Measurements from ENCODE around the gene PSME2. TPM values are rescaled to one million over a fixed set of nuclear protein-coding genes. Genes with fewer than 3 reads are reported as not detected.

The PSME2 gene
- total RNA-seq, 1 donor from 2014 or later: 110 TPM

DNA sequence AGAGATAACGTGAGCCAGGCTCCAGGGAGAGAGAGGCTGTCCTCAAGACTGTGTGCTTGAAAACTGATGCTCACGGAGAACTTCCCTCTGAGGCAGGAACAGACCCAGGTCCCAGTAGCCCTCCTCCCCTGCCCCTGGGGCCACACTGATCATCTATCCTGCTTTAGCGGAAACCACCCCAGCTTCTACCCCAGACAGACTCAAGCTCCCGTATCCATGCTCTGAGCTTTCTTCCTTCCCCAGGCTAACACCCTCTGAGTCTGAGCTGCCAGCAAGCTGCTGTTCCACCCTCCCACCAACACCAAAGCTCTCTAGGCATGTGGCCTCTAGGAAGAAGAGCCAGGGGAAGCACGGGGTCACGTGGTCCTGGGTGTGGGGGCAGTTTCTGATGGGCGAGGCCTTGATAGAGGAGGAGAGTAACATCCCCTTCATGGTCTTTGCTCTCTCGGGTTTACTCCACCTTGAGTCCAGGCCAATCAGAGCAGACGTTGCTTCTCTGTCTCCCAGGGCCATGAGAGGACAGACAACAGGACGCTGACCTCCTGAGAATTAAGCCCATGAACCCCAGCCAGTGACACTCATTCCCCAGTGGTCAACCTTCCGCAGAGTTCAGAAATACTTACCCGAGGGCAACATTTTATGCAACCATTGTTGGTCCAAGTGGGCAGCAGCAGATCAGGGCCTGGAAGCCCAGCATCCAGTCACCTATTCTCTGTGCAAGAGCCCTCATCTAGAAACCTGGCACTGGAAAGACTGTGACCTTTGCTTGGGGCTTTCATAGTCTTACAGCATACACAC, 50.9 kb downstream of the PSME2 start:
- H3K27me3 ChIP-seq (ENCODE audit: control insufficient read depth, insufficient read depth, low read length): no peaks in the 10 kb centered on the region
- TF ChIP-seq, protein P1, sequence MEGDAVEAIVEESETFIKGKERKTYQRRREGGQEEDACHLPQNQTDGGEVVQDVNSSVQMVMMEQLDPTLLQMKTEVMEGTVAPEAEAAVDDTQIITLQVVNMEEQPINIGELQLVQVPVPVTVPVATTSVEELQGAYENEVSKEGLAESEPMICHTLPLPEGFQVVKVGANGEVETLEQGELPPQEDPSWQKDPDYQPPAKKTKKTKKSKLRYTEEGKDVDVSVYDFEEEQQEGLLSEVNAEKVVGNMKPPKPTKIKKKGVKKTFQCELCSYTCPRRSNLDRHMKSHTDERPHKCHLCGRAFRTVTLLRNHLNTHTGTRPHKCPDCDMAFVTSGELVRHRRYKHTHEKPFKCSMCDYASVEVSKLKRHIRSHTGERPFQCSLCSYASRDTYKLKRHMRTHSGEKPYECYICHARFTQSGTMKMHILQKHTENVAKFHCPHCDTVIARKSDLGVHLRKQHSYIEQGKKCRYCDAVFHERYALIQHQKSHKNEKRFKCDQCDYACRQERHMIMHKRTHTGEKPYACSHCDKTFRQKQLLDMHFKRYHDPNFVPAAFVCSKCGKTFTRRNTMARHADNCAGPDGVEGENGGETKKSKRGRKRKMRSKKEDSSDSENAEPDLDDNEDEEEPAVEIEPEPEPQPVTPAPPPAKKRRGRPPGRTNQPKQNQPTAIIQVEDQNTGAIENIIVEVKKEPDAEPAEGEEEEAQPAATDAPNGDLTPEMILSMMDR (IDR thresholded peaks at IDR 0.05; ENCODE audit: insufficient read depth, low read length, poor library complexity, severe bottlenecking): no peak
- peak overlapping the region; percentile 82 for H3K4me3 ChIP-seq (ENCODE audit: low read depth, low read length)
- H3K36me3 ChIP-seq (ENCODE audit: control insufficient read depth, insufficient read depth, low read length): peaks cover 1% of the 10 kb centered on the region
- DNase-seq (ENCODE audit: low read depth): no peak

DNA sequence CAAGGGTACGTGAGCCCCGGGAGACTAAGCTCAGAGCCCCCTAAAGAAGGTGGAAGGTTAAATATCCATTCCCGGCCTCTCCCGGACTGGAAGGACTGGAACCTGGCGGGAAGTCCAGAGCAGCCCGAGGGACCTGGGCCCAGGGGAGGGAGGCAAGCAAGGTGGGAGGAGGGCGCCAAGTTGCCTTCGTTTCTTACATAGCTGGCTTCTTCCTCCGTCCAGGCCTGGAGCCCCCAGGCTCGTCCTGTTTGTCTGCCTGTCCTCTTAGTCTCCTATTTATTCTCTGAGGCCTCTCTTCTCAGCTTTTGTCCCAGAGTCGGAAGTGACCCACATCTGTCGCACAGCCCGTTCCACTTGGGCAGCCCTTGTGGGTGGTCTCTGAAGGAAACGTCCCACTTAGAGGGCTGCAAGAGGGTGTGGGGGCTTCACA, 51.6 kb downstream of the PSME2 start:
- Histone ChIP-seq H3K27me3 (ENCODE audit: control insufficient read depth, insufficient read depth, low read length) (no peaks in the 10 kb centered on the region), H3K4me3 (ENCODE audit: low read depth, low read length) (peak overlapping the region; percentile 82), H3K36me3 (ENCODE audit: control insufficient read depth, insufficient read depth, low read length) (no peaks in the 10 kb centered on the region)
- TF ChIP-seq, protein P1 (IDR thresholded peaks at IDR 0.05; ENCODE audit: insufficient read depth, low read length, poor library complexity, severe bottlenecking): no peak
- DNase-seq (ENCODE audit: low read depth): no peak

DNA sequence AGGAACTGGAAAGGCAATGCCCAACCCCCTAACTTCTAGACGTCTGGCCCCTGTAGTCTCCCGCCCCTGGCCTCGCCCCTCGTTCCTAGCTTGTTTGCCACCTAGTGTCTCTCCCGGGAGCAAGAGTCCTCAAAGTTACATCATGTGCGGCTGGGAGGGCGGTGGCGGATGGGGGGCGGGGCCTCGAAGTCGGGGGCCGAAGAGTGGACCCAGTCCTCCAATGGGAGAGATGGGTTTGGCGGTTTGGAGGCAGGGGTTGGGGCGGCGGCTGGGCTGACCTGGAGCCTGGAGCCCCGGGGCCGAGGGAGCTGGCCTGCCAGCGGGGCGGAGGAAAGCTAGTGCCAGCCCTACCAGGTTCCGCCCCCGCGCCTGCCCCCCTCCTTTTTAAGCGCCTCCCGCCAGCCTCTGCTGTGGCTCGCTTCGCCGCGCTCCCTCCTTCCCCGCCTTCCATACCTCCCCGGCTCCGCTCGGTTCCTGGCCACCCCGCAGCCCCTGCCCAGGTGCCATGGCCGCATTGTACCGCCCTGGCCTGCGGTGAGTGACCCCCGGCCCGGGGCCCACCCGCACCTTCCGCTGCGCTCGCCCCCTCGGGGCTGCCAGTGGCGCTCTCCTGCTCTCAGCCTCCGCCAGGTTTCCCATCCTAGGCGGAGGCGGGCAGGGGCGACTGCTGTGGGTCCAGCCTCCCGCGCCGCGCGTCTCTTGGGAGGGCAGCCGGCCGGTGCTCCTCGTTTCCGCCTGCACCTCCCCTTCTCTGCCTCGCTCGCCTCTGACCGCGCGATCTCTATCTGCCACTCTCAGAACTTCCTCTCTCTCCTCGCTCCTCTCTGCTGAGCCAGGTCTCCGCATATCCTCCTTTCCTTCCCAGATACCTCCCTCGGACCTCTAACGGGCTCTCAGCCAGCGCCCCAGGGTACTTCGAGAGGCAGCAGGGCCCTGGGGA, 52.2 kb downstream of the PSME2 start, which contains the start of gene PCK2:
Gene PCK2, plus strand, starts transcription at position 411 of the 940 bp plus-strand sequence. Its CDS starts 95 bp downstream, at position 506.
- DNase-seq (ENCODE audit: low read depth): peak; percentile 71
- H3K4me3 ChIP-seq (ENCODE audit: low read depth, low read length): peak within 1 kb of the TSS; percentile 82
- no peaks in the 10 kb centered on the region for H3K27me3 ChIP-seq (ENCODE audit: control insufficient read depth, insufficient read depth, low read length)
- TF ChIP-seq, protein P1 (IDR thresholded peaks at IDR 0.05; ENCODE audit: insufficient read depth, low read length, poor library complexity, severe bottlenecking): peak; percentile 16
- no peaks in the 10 kb centered on the region for H3K36me3 ChIP-seq (ENCODE audit: control insufficient read depth, insufficient read depth, low read length)

Other genes starting within 250 kb of the PSME2 start
- gene DHRS4, start 192.8 kb downstream of the PSME2 start, total RNA-seq: 25.0 and 36.4 TPM in 2 replicates
- gene DHRS4L2, start 157.7 kb downstream of the PSME2 start, total RNA-seq: 6.4 and 16.7 TPM in 2 replicates
- gene CARMIL3, start 94.6 kb downstream of the PSME2 start, total RNA-seq: 1.5 and 2.3 TPM in 2 replicates
- gene CPNE6, start 75.0 kb downstream of the PSME2 start, total RNA-seq: not detected in 2 replicates
- gene PCK2, start 52.3 kb downstream of the PSME2 start, total RNA-seq: 127 and 142 TPM in 2 replicates
- 63.3 and 83.9 TPM in 2 replicates for gene DCAF11, start 31.8 kb downstream of the PSME2 start, total RNA-seq
- 3.6 and 4.8 TPM in 2 replicates for gene NRL, start 31.7 kb downstream of the PSME2 start, total RNA-seq
- not detected in 2 replicates for gene FITM1, start 16.0 kb downstream of the PSME2 start, total RNA-seq
- gene PSME1, start 10.4 kb downstream of the PSME2 start, total RNA-seq: 216 and 234 TPM in 2 replicates
- 17.1 and 23.2 TPM in 2 replicates for gene EMC9, start 5.0 kb downstream of the PSME2 start, total RNA-seq
- 70.7 and 77.0 TPM in 2 replicates for gene RNF31, start 888 bp upstream of the PSME2 start, total RNA-seq
- gene IRF9, start 14.7 kb upstream of the PSME2 start, total RNA-seq: 66.5 and 71.3 TPM in 2 replicates
- 69.2 and 77.8 TPM in 2 replicates for gene REC8, start 25.5 kb upstream of the PSME2 start, total RNA-seq
- 59.3 and 67.2 TPM in 2 replicates for gene IPO4, start 42.2 kb upstream of the PSME2 start, total RNA-seq
- 55.6 and 58.1 TPM in 2 replicates for gene TM9SF1, start 48.8 kb upstream of the PSME2 start, total RNA-seq
- not detected in 2 replicates for gene TSSK4, start 59.1 kb upstream of the PSME2 start, total RNA-seq
- 92.8 and 112 TPM in 2 replicates for gene CHMP4A, start 66.9 kb upstream of the PSME2 start, total RNA-seq
- gene MDP1, start 69.5 kb upstream of the PSME2 start, total RNA-seq: 11.8 and 19.9 TPM in 2 replicates
- gene NEDD8, start 85.8 kb upstream of the PSME2 start, total RNA-seq: 157 and 180 TPM in 2 replicates
- 54.7 and 56.6 TPM in 2 replicates for gene GMPR2, start 86.3 kb upstream of the PSME2 start, total RNA-seq
- 57.3 and 67.2 TPM in 2 replicates for gene TINF2, start 96.0 kb upstream of the PSME2 start, total RNA-seq
- 3.1 and 12.3 TPM in 2 replicates for gene TGM1, start 116.6 kb upstream of the PSME2 start, total RNA-seq
- 54.0 and 59.2 TPM in 2 replicates for gene RABGGTA, start 125.0 kb upstream of the PSME2 start, total RNA-seq
- gene DHRS1, start 153.2 kb upstream of the PSME2 start, total RNA-seq: 44.9 and 48.5 TPM in 2 replicates
- 27.1 and 28.7 TPM in 2 replicates for gene NOP9, start 153.2 kb upstream of the PSME2 start, total RNA-seq
- 1.1 and 3.8 TPM in 2 replicates for gene CIDEB, start 161.4 kb upstream of the PSME2 start, total RNA-seq
- gene LTB4R2, start 163.5 kb upstream of the PSME2 start, total RNA-seq: 1.5 and 8.0 TPM in 2 replicates
- 2.8 and 4.7 TPM in 2 replicates for gene LTB4R, start 164.9 kb upstream of the PSME2 start, total RNA-seq
- 4.0 and 9.0 TPM in 2 replicates for gene ADCY4, start 188.5 kb upstream of the PSME2 start, total RNA-seq
- gene RIPK3, start 193.4 kb upstream of the PSME2 start, total RNA-seq: 2.3 and 2.9 TPM in 2 replicates
- 8.0 and 14.0 TPM in 2 replicates for gene NFATC4, start 221.6 kb upstream of the PSME2 start, total RNA-seq

Data from kidney epithelial cell (primary cell).